Lung (tissue), 12 donors: ENCODE measurements around the gene SGSM2. TPM values are rescaled to one million over a fixed set of nuclear protein-coding genes. Genes with fewer than 3 reads are reported as not detected.

ENCODE experiments used
- ATAC-seq: fragments of 200-7000 bp; cut with Tn5 transposase; one replicate; pipeline ENCODE4 v1.9.1; 2020; ENCODE audit warnings: moderate number of reproducible peaks; ENCODE audit not compliant: insufficient read depth, low FRiP score
- DNase-seq, 3 donors: peaks; one replicate each; pipeline ENCODE4 v3.0.0-alpha.2; 2013 to 2017
- H3K27ac ChIP-seq, 2 donors: one replicate each; pipeline ENCODE4 v1.5.1; 2013; ENCODE audit warnings: mild to moderate bottlenecking in 2 of 2, moderate library complexity in 2 of 2, control low read depth in 1 of 2, inconsistent platforms in 1 of 2, low read depth in 1 of 2, low read length in 1 of 2
- H3K27me3 ChIP-seq, 3 donors: one replicate each; pipeline ENCODE4 v1.5.1; 2013; ENCODE audit warnings: low read length in 2 of 3; ENCODE audit not compliant: control insufficient read depth in 3 of 3, insufficient read depth in 3 of 3
- H3K36me3 ChIP-seq, 4 donors: one replicate each; pipeline ENCODE4 v1.5.1; 2013; ENCODE audit warnings: low read length in 4 of 4, mild to moderate bottlenecking in 1 of 4, moderate library complexity in 1 of 4; ENCODE audit not compliant: control insufficient read depth in 4 of 4, insufficient read depth in 4 of 4
- H3K4me1 ChIP-seq, 5 donors: one replicate each; pipeline ENCODE4 v1.5.1; 2013; ENCODE audit warnings: low read length in 5 of 5, mild to moderate bottlenecking in 2 of 5, moderate library complexity in 1 of 5; ENCODE audit not compliant: control insufficient read depth in 5 of 5, insufficient read depth in 5 of 5
- H3K4me3 ChIP-seq: one replicate; pipeline ENCODE4 v1.5.1; 2013; ENCODE audit warnings: mild to moderate bottlenecking, control low read depth, moderate library complexity
- H3K9ac ChIP-seq, 2 donors: one replicate each; pipeline ENCODE4 v1.5.1; 2013; ENCODE audit warnings: low read length in 2 of 2, control low read depth in 1 of 2; ENCODE audit not compliant: insufficient read depth in 1 of 2
- H3K9me3 ChIP-seq, 4 donors: one replicate each; pipeline ENCODE4 v1.5.1; 2013; ENCODE audit warnings: low read length in 3 of 4, mild to moderate bottlenecking in 1 of 4, moderate library complexity in 1 of 4; ENCODE audit not compliant: control insufficient read depth in 4 of 4, insufficient read depth in 3 of 4
- CTCF ChIP-seq: IDR thresholded peaks from 2 replicates; pipeline ENCODE4 v1.5.1; 2012; ENCODE audit warnings: mild to moderate bottlenecking; ENCODE audit errors: control extremely low read depth, extremely low read depth
- WGBS, 2 donors: extraction: QIAGEN DNeasy Blood & Tissue Kit; methylation state at CpG; one replicate each; pipeline ENCODE4 v1.1.7; 2013; 5-methylcytosine and 5-hydroxymethylcytosine counted together
- polyA plus RNA-seq, 2 donors: library from polyadenylated mRNA; stranded (reverse); fragments of 200-250 nt; gene quantifications; one replicate each; pipeline ENCODE4 v1.2.1, GENCODE V29; 2013
- total RNA-seq, 2 donors: library from RNA; depleted of rRNA in 1 of 2; stranded (reverse); fragments of >200 nt in 1 of 2; gene quantifications; one replicate each; pipeline ENCODE4 v1.2.1, GENCODE V29; 2014 to 2021
- donor health status: control.
- donor health status: control.
- donor health status: Bipolar disorder and iron deficiency.
- donor health status: healthy.
- donor health status: DM: yes; HTN: yes; CAD: no.

The SGSM2 gene
- total and polyA plus RNA-seq, 4 donors, result 33.1 to 60.8 (median 52.4) TPM

- no peak for DNase-seq
These were observed 50.9 kb downstream of the SGSM2 start for GRCh38 chr17:2388020-2388682.

GRCh38 chr17:2388683-2389055, 51.4 kb downstream of the SGSM2 start:
- H3K27ac ChIP-seq, result no peak overlapping the region
- peak overlapping the region in 1 of 2 donors; percentile 19 for H3K9ac ChIP-seq
- H3K36me3 ChIP-seq, result peaks cover 0 to 35% (median 11%) of the 10 kb centered on the region in 4 donors
- no peak for TF ChIP-seq CTCF
- DNase-seq (peak; percentile 67 to 77 (median 70)), ATAC-seq (no peak)
- no peak overlapping the region for H3K4me3 ChIP-seq
- H3K9me3 ChIP-seq, result no peaks in the 10 kb centered on the region
- 91 to 92% methylated on average over 15 of the region's 15 CpGs for WGBS, 2 donors
- no peaks in the 10 kb centered on the region for H3K27me3 ChIP-seq
- H3K4me1 ChIP-seq, result peaks cover 5 to 29% (median 12%) of the 10 kb centered on the region in 5 donors

More at GRCh38 chr17:2388020-2388682, 50.9 kb downstream of the SGSM2 start:
- 91% methylated on average over 21 of the region's 21 CpGs for WGBS, 2 donors
- ATAC-seq, result no peak
- H3K36me3 ChIP-seq, result peaks cover 0 to 38% (median 11%) of the 10 kb centered on the region in 4 donors
- H3K4me3 ChIP-seq, result no peak overlapping the region
- H3K27me3 ChIP-seq, result no peaks in the 10 kb centered on the region
- no peak overlapping the region for H3K9ac ChIP-seq
- no peaks in the 10 kb centered on the region for H3K9me3 ChIP-seq
- no peak overlapping the region for H3K27ac ChIP-seq
- H3K4me1 ChIP-seq, result peaks cover 5 to 29% (median 12%) of the 10 kb centered on the region in 5 donors
- TF ChIP-seq CTCF, result no peak

DNA sequence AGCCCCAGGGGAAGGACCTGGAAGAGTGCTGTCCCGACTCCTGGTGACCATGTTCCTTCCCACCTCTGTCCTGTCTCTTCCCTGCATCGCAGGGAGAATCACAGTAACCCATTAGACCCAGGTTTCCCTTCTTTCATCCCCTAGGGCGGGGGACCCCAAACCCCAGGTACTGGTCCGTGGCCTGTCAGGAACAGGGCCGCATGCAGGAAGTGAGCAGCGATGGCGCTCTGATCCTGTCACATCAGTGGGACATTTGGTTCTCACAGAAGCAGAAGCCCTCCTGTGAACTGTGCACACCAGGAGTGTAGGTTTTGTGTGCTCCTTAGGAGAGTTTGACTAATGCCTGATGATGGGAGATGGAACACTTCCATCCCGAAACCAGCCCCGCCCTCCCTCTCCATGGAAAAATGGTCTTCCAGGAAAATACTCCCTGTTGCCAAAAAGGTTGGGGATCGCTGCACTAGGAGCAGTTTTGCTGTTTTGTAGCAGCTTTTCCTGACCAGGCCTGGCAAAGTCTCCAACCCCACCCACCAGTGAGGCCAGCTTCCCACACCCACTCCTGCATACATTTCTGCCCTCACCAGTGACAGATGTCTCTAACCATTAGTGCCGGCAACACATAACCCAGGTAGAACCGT, 53.0 kb downstream of the SGSM2 start:
- no peak for ATAC-seq
- H3K36me3 ChIP-seq, result peaks cover 0 to 31% (median 11%) of the 10 kb centered on the region in 4 donors
- H3K9me3 ChIP-seq, result no peaks in the 10 kb centered on the region
- no peak overlapping the region for H3K9ac ChIP-seq
- no peak for DNase-seq
- 82 to 87% methylated on average over 12 of the region's 12 CpGs for WGBS, 2 donors
- no peak for TF ChIP-seq CTCF
- H3K27ac ChIP-seq, result peak overlapping the region in 1 of 2 donors; percentile 59
- no peaks in the 10 kb centered on the region for H3K27me3 ChIP-seq
- peaks cover 14 to 27% (median 18%) of the 10 kb centered on the region in 5 donors for H3K4me1 ChIP-seq
- H3K4me3 ChIP-seq, result no peak overlapping the region
